ENCODE measurements around the gene AURKA.

DNA sequence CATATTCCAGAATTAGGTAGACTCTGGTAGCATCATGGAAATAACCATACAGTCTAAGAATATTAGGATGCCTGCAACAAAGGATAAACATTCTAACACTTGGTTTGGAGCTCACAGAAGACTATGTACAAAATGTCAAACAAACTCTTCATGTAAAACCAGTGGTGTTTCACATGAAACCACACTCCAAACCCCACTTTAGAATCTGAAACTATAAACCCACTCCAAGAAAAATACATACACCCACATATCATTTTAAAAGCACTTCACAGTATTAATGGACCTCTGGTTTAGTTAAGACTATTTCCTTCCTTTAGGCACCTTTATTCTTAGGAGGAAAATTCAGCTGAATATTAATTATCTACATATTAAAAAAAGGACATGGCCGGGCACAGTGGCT is 10.5 kb downstream of the AURKA start:
- TF ChIP-seq, protein P1, sequence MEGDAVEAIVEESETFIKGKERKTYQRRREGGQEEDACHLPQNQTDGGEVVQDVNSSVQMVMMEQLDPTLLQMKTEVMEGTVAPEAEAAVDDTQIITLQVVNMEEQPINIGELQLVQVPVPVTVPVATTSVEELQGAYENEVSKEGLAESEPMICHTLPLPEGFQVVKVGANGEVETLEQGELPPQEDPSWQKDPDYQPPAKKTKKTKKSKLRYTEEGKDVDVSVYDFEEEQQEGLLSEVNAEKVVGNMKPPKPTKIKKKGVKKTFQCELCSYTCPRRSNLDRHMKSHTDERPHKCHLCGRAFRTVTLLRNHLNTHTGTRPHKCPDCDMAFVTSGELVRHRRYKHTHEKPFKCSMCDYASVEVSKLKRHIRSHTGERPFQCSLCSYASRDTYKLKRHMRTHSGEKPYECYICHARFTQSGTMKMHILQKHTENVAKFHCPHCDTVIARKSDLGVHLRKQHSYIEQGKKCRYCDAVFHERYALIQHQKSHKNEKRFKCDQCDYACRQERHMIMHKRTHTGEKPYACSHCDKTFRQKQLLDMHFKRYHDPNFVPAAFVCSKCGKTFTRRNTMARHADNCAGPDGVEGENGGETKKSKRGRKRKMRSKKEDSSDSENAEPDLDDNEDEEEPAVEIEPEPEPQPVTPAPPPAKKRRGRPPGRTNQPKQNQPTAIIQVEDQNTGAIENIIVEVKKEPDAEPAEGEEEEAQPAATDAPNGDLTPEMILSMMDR (conservative IDR thresholded peaks at IDR 0.05) = no peak
- no peak for TF ChIP-seq ZFX (IDR thresholded peaks at IDR 0.05)
